GM23338 (cell line): ENCODE data around the gene ORAI2. TPM values are rescaled to one million over a fixed set of nuclear protein-coding genes. Genes with fewer than 3 reads are reported as not detected.

Source experiments
- ATAC-seq: fragments of 200-7000 bp; cut with Tn5 transposase; 3 replicates; pipeline ENCODE4 v1.9.1; 2020
- DNase-seq: peaks from one replicate; pipeline ENCODE4 v3.0.0-alpha.2; 2015; ENCODE audit warnings: low spot score
- H2AFZ ChIP-seq: fragments of 200-600 bp; sonication (generic); 2 replicates; pipeline ENCODE4 v1.8.0; 2016; ENCODE audit warnings: antibody characterized with exemption, mild to moderate bottlenecking, moderate library complexity
- H3F3A ChIP-seq: fragments of 200-600 bp; sonication (generic); replicated peaks from 2 replicates; pipeline ENCODE4 v1.8.0; 2017; ENCODE audit warnings: antibody characterized with exemption, mixed run types, low read depth
- H3K27ac ChIP-seq: fragments of 200-600 bp; sonication (generic); 2 replicates; pipeline ENCODE4 v1.6.1; 2016; ENCODE audit warnings: low read depth
- H3K27me3 ChIP-seq: fragments of 200-600 bp; sonication (generic); 2 replicates; pipeline ENCODE4 v1.8.0; 2016; ENCODE audit warnings: mild to moderate bottlenecking, mixed run types, moderate library complexity; ENCODE audit not compliant: insufficient read depth
- H3K36me3 ChIP-seq: fragments of 200-600 bp; sonication (generic); 2 replicates; pipeline ENCODE4 v1.8.0; 2016; ENCODE audit warnings: mild to moderate bottlenecking; ENCODE audit not compliant: insufficient read depth
- H3K4me1 ChIP-seq: fragments of 200-600 bp; sonication (generic); 2 replicates; pipeline ENCODE4 v1.8.0; 2016; ENCODE audit warnings: mild to moderate bottlenecking, moderate library complexity; ENCODE audit not compliant: insufficient read depth
- H3K4me2 ChIP-seq: fragments of 200-600 bp; sonication (generic); 2 replicates; pipeline ENCODE4 v1.7.1; 2017; ENCODE audit warnings: mixed run types
- H3K4me3 ChIP-seq: fragments of 200-600 bp; sonication (generic); 2 replicates; pipeline ENCODE4 v1.6.1; 2016; ENCODE audit warnings: mixed run types
- H3K79me2 ChIP-seq: fragments of 200-600 bp; sonication (generic); replicated peaks from 2 replicates; pipeline ENCODE4 v1.8.0; 2017; ENCODE audit warnings: mild to moderate bottlenecking; ENCODE audit not compliant: insufficient read depth
- H3K9me2 ChIP-seq: fragments of 200-600 bp; sonication (generic); 2 replicates; pipeline ENCODE4 v1.8.0; 2017; ENCODE audit not compliant: insufficient read depth
- H4K20me1 ChIP-seq: fragments of 200-600 bp; sonication (generic); replicated peaks from 2 replicates; pipeline ENCODE4 v1.8.0; 2017; ENCODE audit warnings: mild to moderate bottlenecking; ENCODE audit not compliant: insufficient read depth
- H3K27ac Mint-ChIP-seq: 2 replicates; pipeline ENCODE4 v1.8.0; 2020; ENCODE audit warnings: inconsistent platforms, mild to moderate bottlenecking, moderate library complexity, mixed read lengths
- H3K27me3 Mint-ChIP-seq: 3 replicates; pipeline ENCODE4 v1.8.0; 2022; ENCODE audit warnings: low read depth, mild to moderate bottlenecking, moderate library complexity, mixed read lengths, inconsistent platforms; ENCODE audit not compliant: insufficient read depth, poor library complexity
- H3K36me3 Mint-ChIP-seq: 3 replicates; pipeline ENCODE4 v1.8.0; 2021; ENCODE audit warnings: low read depth, mild to moderate bottlenecking, inconsistent platforms, moderate library complexity, mixed read lengths
- H3K4me1 Mint-ChIP-seq: 3 replicates; pipeline ENCODE4 v1.8.0; 2020; ENCODE audit warnings: mild to moderate bottlenecking, inconsistent platforms, mixed read lengths
- H3K4me3 Mint-ChIP-seq: 3 replicates; pipeline ENCODE4 v1.8.0; 2021; ENCODE audit warnings: moderate library complexity, mild to moderate bottlenecking, inconsistent platforms, mixed read lengths
- H3K9me3 Mint-ChIP-seq: 3 replicates; pipeline ENCODE4 v1.8.0; 2020; ENCODE audit warnings: moderate library complexity, mild to moderate bottlenecking, inconsistent platforms, mixed read lengths
- EZH2phosphoT487 ChIP-seq: fragments of 200-600 bp; sonication (generic); IDR thresholded peaks from one replicate; pipeline ENCODE4 v1.8.1; 2018; ENCODE audit warnings: antibody characterized with exemption; ENCODE audit not compliant: unreplicated experiment
- JUNB ChIP-seq: IDR thresholded peaks from one replicate; pipeline ENCODE4 v1.6.1; 2016; ENCODE audit warnings: antibody characterized with exemption; ENCODE audit not compliant: unreplicated experiment
- NANOG ChIP-seq: IDR thresholded peaks from 2 replicates; pipeline ENCODE4 v1.6.1; 2016; ENCODE audit warnings: antibody characterized with exemption, borderline replicate concordance
- ZNF114 ChIP-seq: fragments of 250-450 bp; sonication (Bioruptor Pico); IDR thresholded peaks from 2 replicates; pipeline ENCODE4 v1.5.0; 2020; ENCODE audit warnings: mild to moderate bottlenecking, moderate library complexity
- ZNF331 ChIP-seq: fragments of 250-450 bp; sonication (Bioruptor Pico); IDR thresholded peaks from 2 replicates; pipeline ENCODE4 v1.5.0; 2020; ENCODE audit warnings: low read depth, mild to moderate bottlenecking, moderate library complexity
- ZNF462 ChIP-seq: fragments of 250-450 bp; sonication (Bioruptor Pico); IDR thresholded peaks from 2 replicates; pipeline ENCODE4 v1.5.0; 2020; ENCODE audit warnings: mild to moderate bottlenecking, moderate library complexity
- polyA plus RNA-seq: library from polyadenylated mRNA; unstranded; fragments of >200 nt; fragmentation: Nextera tagmentation; extraction: Ambion mirVana; gene quantifications from 2 replicates; pipeline ENCODE4 v1.2.1, GENCODE V29; 2016
- total RNA-seq: library from RNA; depleted of rRNA; stranded (reverse); fragments of >200 nt; shearing (Covaris generic); gene quantifications from 2 replicates; pipeline ENCODE4 v1.2.3, GENCODE V29; 2014
- TF ChIP-seq, protein P1 (sequence below): IDR thresholded peaks from one replicate; pipeline ENCODE4 v1.6.1; 2018; ENCODE audit warnings: antibody characterized with exemption; ENCODE audit not compliant: unreplicated experiment

The ORAI2 gene
- total and polyA plus RNA-seq, 2 experiments from 2014 or later: 6.6 to 33.8 TPM

GRCh38 chr7:102416406-102416805 lies 17.0 kb upstream of the ORAI2 start:
- Mint-ChIP-seq H3K4me1 (peaks cover 7% of the 10 kb centered on the region; the same call in 2 of the 3 replicates), H3K36me3 (peaks cover 57% of the 10 kb centered on the region), H3K4me3 (no peak overlapping the region), H3K27me3 (peaks cover 12% of the 10 kb centered on the region), H3K27ac (no peak overlapping the region), H3K9me3 (no peaks in the 10 kb centered on the region; the same call in 2 of the 3 replicates)
- Histone ChIP-seq H3K27ac (no peak overlapping the region), H3K4me1 (no peaks in the 10 kb centered on the region), H3K4me3 (no peak overlapping the region), H3F3A (peaks cover 3% of the 10 kb centered on the region), H3K9me2 (no peaks in the 10 kb centered on the region), H4K20me1 (peaks cover 12% of the 10 kb centered on the region), H3K79me2 (peaks cover 3% of the 10 kb centered on the region; the same call in 1 of the 2 replicates), H3K4me2 (no peak overlapping the region), H3K36me3 (peaks cover 22% of the 10 kb centered on the region), H2AFZ (no peak overlapping the region), H3K27me3 (no peaks in the 10 kb centered on the region)
- TF ChIP-seq ZNF114 (CRISPR knock-in tag): no peak
- TF ChIP-seq ZNF331: no peak
- TF ChIP-seq, protein P1, sequence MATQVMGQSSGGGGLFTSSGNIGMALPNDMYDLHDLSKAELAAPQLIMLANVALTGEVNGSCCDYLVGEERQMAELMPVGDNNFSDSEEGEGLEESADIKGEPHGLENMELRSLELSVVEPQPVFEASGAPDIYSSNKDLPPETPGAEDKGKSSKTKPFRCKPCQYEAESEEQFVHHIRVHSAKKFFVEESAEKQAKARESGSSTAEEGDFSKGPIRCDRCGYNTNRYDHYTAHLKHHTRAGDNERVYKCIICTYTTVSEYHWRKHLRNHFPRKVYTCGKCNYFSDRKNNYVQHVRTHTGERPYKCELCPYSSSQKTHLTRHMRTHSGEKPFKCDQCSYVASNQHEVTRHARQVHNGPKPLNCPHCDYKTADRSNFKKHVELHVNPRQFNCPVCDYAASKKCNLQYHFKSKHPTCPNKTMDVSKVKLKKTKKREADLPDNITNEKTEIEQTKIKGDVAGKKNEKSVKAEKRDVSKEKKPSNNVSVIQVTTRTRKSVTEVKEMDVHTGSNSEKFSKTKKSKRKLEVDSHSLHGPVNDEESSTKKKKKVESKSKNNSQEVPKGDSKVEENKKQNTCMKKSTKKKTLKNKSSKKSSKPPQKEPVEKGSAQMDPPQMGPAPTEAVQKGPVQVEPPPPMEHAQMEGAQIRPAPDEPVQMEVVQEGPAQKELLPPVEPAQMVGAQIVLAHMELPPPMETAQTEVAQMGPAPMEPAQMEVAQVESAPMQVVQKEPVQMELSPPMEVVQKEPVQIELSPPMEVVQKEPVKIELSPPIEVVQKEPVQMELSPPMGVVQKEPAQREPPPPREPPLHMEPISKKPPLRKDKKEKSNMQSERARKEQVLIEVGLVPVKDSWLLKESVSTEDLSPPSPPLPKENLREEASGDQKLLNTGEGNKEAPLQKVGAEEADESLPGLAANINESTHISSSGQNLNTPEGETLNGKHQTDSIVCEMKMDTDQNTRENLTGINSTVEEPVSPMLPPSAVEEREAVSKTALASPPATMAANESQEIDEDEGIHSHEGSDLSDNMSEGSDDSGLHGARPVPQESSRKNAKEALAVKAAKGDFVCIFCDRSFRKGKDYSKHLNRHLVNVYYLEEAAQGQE: no peak
- no peak for TF ChIP-seq NANOG
- no peak for TF ChIP-seq EZH2phosphoT487
- no peak for TF ChIP-seq JUNB
- TF ChIP-seq ZNF462: no peak
- ATAC-seq (no peak), DNase-seq (no peak)
